ENCODE results near the gene ATP8A2.

- TF ChIP-seq SUZ12 (IDR thresholded peaks at IDR 0.05; ENCODE audit: extremely low read depth, insufficient read depth, insufficient read length) (no peak), YY1 (IDR thresholded peaks at IDR 0.05; ENCODE audit: insufficient read depth, insufficient read length) (no peak), ZNF274 (IDR thresholded peaks at IDR 0.05; ENCODE audit: low read depth, low read length) (no peak)
Measured at GRCh38 chr13:25899464-25899863, 527.7 kb downstream of the ATP8A2 start.

Measured in NT2/D1 (cell line).